Measurements from ENCODE around the gene PDK4. TPM values are rescaled to one million over a fixed set of nuclear protein-coding genes. Genes with fewer than 3 reads are reported as not detected.

PDK4 gene
- total and polyA plus RNA-seq, 2 of the 13 experiments (the other 11 are each of a cell fraction or from before 2014, with no cell fraction given): 0.04 TPM; not detected in 1

DNA sequence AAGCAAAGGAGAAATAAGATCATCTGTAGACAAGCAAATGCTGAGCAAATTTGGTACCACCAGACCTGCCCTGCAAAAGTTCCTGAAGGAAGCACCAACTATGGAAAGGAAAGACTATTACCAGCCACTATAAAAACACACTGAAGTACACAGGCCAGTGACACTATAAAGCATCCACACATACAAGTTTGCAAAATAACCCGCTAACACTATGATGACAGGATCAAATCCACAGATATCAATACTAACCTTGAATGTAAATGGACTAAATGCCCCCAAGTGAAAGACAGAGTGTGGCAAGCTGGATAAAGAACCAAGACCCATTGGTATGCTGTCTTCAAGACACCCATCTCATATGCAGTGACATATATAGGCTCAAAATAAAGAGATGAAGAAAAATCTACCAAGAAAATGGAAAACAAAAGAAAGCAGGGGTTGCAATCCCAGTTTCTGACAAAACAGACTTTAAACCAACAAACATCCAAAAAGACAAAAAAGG lies 18.2 kb upstream of the PDK4 start:
- FAIRE-seq (no peak), DNase-seq (ENCODE audit: low spot score) (no peak), ATAC-seq (no peak)
- Histone ChIP-seq H2AFZ (ENCODE audit: low read length) (no peak overlapping the region), H3K9me3 (ENCODE audit: low read length) (no peaks in the 10 kb centered on the region; the same call in 1 of the 2 replicates), H3K4me2 (ENCODE audit: low read depth, low read length) (no peak overlapping the region), H4K20me1 (ENCODE audit: insufficient read depth, low read length) (no peaks in the 10 kb centered on the region), H3K36me3 (replicated peaks in 1 of 2; ENCODE audit: control insufficient read depth in 1 of 2, insufficient read depth in 2 of 2, low read length in 2 of 2) (no peaks in the 10 kb centered on the region), H3K27me3 (ENCODE audit: control insufficient read depth in 1 of 2, insufficient read depth in 2 of 2, low read length in 2 of 2) (0 out of 5 replicates have a peak, but pooled peaks cover 0 to 4% of the 10 kb centered on the region in 2 experiments), H3K4me1 (ENCODE audit: insufficient read depth, low read length) (peaks cover 6% of the 10 kb centered on the region), H3K27ac (ENCODE audit: extremely low read length, insufficient read depth, low read length) (no peak overlapping the region), H3K4me3 (replicated peaks in 1 of 3; ENCODE audit: insufficient read depth in 1 of 3, low read depth in 2 of 3, low read length in 3 of 3) (no peak overlapping the region), H3K79me2 (ENCODE audit: insufficient read depth, low read length) (no peaks in the 10 kb centered on the region), H3K9ac (ENCODE audit: insufficient read depth, low read depth, low read length) (no peak overlapping the region)
- TF ChIP-seq ZNF30 (CRISPR knock-in tag; IDR thresholded peaks at IDR 0.05) (no peak), NFKB2 (CRISPR knock-in tag; IDR thresholded peaks at IDR 0.05; ENCODE audit: borderline replicate concordance) (no peak), ZNF441 (CRISPR knock-in tag; IDR thresholded peaks at IDR 0.05; ENCODE audit: borderline replicate concordance) (no peak), TMF1 (CRISPR knock-in tag; IDR thresholded peaks at IDR 0.05; ENCODE audit: low read depth) (no peak), ZNF510 (CRISPR knock-in tag; IDR thresholded peaks at IDR 0.05; ENCODE audit: low read depth) (no peak), FOXK2 (IDR thresholded peaks at IDR 0.05) (no peak), HOXA9 (CRISPR knock-in tag; IDR thresholded peaks at IDR 0.05; ENCODE audit: borderline replicate concordance) (no peak)
- TF ChIP-seq, protein P1, sequence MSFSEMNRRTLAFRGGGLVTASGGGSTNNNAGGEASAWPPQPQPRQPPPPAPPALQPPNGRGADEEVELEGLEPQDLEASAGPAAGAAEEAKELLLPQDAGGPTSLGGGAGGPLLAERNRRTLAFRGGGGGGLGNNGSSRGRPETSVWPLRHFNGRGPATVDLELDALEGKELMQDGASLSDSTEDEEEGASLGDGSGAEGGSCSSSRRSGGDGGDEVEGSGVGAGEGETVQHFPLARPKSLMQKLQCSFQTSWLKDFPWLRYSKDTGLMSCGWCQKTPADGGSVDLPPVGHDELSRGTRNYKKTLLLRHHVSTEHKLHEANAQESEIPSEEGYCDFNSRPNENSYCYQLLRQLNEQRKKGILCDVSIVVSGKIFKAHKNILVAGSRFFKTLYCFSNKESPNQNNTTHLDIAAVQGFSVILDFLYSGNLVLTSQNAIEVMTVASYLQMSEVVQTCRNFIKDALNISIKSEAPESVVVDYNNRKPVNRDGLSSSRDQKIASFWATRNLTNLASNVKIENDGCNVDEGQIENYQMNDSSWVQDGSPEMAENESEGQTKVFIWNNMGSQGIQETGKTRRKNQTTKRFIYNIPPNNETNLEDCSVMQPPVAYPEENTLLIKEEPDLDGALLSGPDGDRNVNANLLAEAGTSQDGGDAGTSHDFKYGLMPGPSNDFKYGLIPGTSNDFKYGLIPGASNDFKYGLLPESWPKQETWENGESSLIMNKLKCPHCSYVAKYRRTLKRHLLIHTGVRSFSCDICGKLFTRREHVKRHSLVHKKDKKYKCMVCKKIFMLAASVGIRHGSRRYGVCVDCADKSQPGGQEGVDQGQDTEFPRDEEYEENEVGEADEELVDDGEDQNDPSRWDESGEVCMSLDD (CRISPR knock-in tag; IDR thresholded peaks at IDR 0.05; ENCODE audit: borderline replicate concordance): no peak
- TF ChIP-seq, protein P2, sequence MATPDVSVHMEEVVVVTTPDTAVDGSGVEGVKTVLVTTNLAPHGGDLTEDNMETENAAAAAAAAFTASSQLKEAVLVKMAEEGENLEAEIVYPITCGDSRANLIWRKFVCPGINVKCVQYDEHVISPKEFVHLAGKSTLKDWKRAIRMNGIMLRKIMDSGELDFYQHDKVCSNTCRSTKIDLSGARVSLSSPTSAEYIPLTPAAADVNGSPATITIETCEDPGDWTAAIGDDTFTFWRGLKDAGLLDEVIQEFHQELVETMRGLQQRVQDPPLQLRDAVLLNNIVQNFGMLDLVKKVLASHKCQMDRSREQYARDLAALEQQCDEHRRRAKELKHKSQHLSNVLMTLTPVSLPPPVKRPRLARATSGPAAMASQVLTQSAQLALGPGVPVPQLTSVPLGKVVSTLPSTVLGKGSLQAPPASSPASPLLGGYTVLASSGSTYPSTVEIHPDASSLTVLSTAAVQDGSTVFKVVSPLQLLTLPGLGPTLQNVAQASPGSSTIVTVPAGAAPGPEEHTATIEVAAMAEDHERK (CRISPR knock-in tag; IDR thresholded peaks at IDR 0.05; ENCODE audit: low read depth): no peak
- CTCF ChIA-PET (ENCODE audit: low intra/inter-chr PET ratio, low total read pairs): no interaction called here
- 6% methylated on average over 1 of the region's 1 CpG for WGBS (ENCODE audit: low lambda C conversion rate)
- in situ Hi-C loops (cut with HindIII; ENCODE audit: extremely low pct_ligation_motif_present, low pct_unique_long_range_greater_than_20kb): no loop called here
- no TSS peak for BruUV-seq (replicated peaks)
- intact Hi-C loops (cut with micrococcal nuclease; ENCODE audit: unreplicated experiment): no loop called here
- POLR2A ChIA-PET: no interaction called here
